Skeletal muscle satellite cell (primary cell): ENCODE data around the gene LRRC15.

Experiments used
- H3K27me3 ChIP-seq: 2 replicates; pipeline ENCODE4 v1.7.0; 2013; ENCODE audit warnings: low read length; ENCODE audit not compliant: control insufficient read depth, insufficient read depth
- H3K36me3 ChIP-seq: 2 replicates; pipeline ENCODE4 v1.7.0; 2013; ENCODE audit warnings: mild to moderate bottlenecking, control low read depth, low read length; ENCODE audit not compliant: insufficient read depth
- H3K4me1 ChIP-seq: 2 replicates; pipeline ENCODE4 v1.7.0; 2013; ENCODE audit warnings: low read length; ENCODE audit not compliant: control insufficient read depth, insufficient read depth
- H3K4me2 ChIP-seq: 2 replicates; pipeline ENCODE4 v1.7.0; 2013; ENCODE audit warnings: mild to moderate bottlenecking, low read length
- H3K4me3 ChIP-seq: 2 replicates; pipeline ENCODE4 v1.7.0; 2013; ENCODE audit warnings: low read length
- H3K9ac ChIP-seq: 2 replicates; pipeline ENCODE4 v1.7.0; 2013; ENCODE audit warnings: mild to moderate bottlenecking, low read depth, low read length, moderate library complexity
- H3K9me3 ChIP-seq: replicated peaks from 2 replicates; pipeline ENCODE4 v1.7.0; 2013; ENCODE audit warnings: mild to moderate bottlenecking, control low read depth, low read length

LRRC15 gene

GRCh38 chr3:194312743-194313281 is 56.7 kb downstream of the LRRC15 start:
- Histone ChIP-seq H3K27me3 (peaks cover 95% of the 10 kb centered on the region), H3K36me3 (no peaks in the 10 kb centered on the region), H3K9me3 (no peaks in the 10 kb centered on the region), H3K4me2 (no peak overlapping the region), H3K4me1 (peaks cover 7% of the 10 kb centered on the region), H3K4me3 (no peak overlapping the region), H3K9ac (no peak overlapping the region)

- no peaks in the 10 kb centered on the region for H3K36me3 ChIP-seq
- H3K9me3 ChIP-seq, result no peaks in the 10 kb centered on the region
- no peak overlapping the region for H3K9ac ChIP-seq
- H3K27me3 ChIP-seq, result peaks cover 96% of the 10 kb centered on the region
- H3K4me3 ChIP-seq, result no peak overlapping the region
- no peak overlapping the region for H3K4me2 ChIP-seq
- H3K4me1 ChIP-seq, result peaks cover 7% of the 10 kb centered on the region
These were observed 57.3 kb downstream of the LRRC15 start for GRCh38 chr3:194312186-194312742.

GRCh38 chr3:194311000-194311399 is 58.5 kb downstream of the LRRC15 start:
- Histone ChIP-seq H3K9ac (no peak overlapping the region), H3K4me1 (peaks cover 7% of the 10 kb centered on the region), H3K27me3 (peaks cover 88% of the 10 kb centered on the region), H3K36me3 (no peaks in the 10 kb centered on the region), H3K9me3 (no peaks in the 10 kb centered on the region), H3K4me3 (no peak overlapping the region), H3K4me2 (no peak overlapping the region)

- no peaks in the 10 kb centered on the region for H3K36me3 ChIP-seq
- no peak overlapping the region for H3K4me2 ChIP-seq
- H3K9me3 ChIP-seq, result no peaks in the 10 kb centered on the region
- peaks cover 91% of the 10 kb centered on the region for H3K27me3 ChIP-seq
- no peak overlapping the region for H3K4me3 ChIP-seq
- H3K9ac ChIP-seq, result no peak overlapping the region
- peaks cover 4% of the 10 kb centered on the region for H3K4me1 ChIP-seq
These were observed 59.3 kb downstream of the LRRC15 start for GRCh38 chr3:194310060-194310835.

GRCh38 chr3:194308601-194309449 is 60.7 kb downstream of the LRRC15 start:
- H3K9ac ChIP-seq, result no peak overlapping the region
- no peaks in the 10 kb centered on the region for H3K4me1 ChIP-seq
- H3K4me3 ChIP-seq, result no peak overlapping the region
- no peaks in the 10 kb centered on the region for H3K36me3 ChIP-seq
- no peak overlapping the region for H3K4me2 ChIP-seq
- H3K27me3 ChIP-seq, result peaks cover 86% of the 10 kb centered on the region
- H3K9me3 ChIP-seq, result no peaks in the 10 kb centered on the region

- H3K27me3 ChIP-seq, result peaks cover 86% of the 10 kb centered on the region
- no peak overlapping the region for H3K9ac ChIP-seq
- H3K4me3 ChIP-seq, result no peak overlapping the region
- H3K4me1 ChIP-seq, result no peaks in the 10 kb centered on the region
- H3K9me3 ChIP-seq, result no peaks in the 10 kb centered on the region
- H3K36me3 ChIP-seq, result no peaks in the 10 kb centered on the region
- H3K4me2 ChIP-seq, result no peak overlapping the region
These were observed 61.7 kb downstream of the LRRC15 start for GRCh38 chr3:194307849-194308248.

GRCh38 chr3:194306771-194307640 is 62.5 kb downstream of the LRRC15 start:
- no peaks in the 10 kb centered on the region for H3K36me3 ChIP-seq
- no peak overlapping the region for H3K4me2 ChIP-seq
- H3K4me1 ChIP-seq, result no peaks in the 10 kb centered on the region
- H3K27me3 ChIP-seq, result peaks cover 77% of the 10 kb centered on the region
- no peaks in the 10 kb centered on the region for H3K9me3 ChIP-seq
- no peak overlapping the region for H3K4me3 ChIP-seq
- H3K9ac ChIP-seq, result no peak overlapping the region

- no peaks in the 10 kb centered on the region for H3K9me3 ChIP-seq
- no peak overlapping the region for H3K4me2 ChIP-seq
- no peak overlapping the region for H3K4me3 ChIP-seq
- H3K36me3 ChIP-seq, result no peaks in the 10 kb centered on the region
- no peaks in the 10 kb centered on the region for H3K4me1 ChIP-seq
- H3K9ac ChIP-seq, result no peak overlapping the region
- peaks cover 69% of the 10 kb centered on the region for H3K27me3 ChIP-seq
These were observed 63.3 kb downstream of the LRRC15 start for GRCh38 chr3:194306109-194306686.

- H3K36me3 ChIP-seq, result no peaks in the 10 kb centered on the region
- H3K4me1 ChIP-seq, result no peaks in the 10 kb centered on the region
- no peak overlapping the region for H3K4me3 ChIP-seq
- no peak overlapping the region for H3K4me2 ChIP-seq
- no peak overlapping the region for H3K9ac ChIP-seq
- H3K27me3 ChIP-seq, result peaks cover 63% of the 10 kb centered on the region
- no peaks in the 10 kb centered on the region for H3K9me3 ChIP-seq
These were observed 64.0 kb downstream of the LRRC15 start for GRCh38 chr3:194305356-194306108.
